WTC11 (cell line): ENCODE measurements around the gene TANGO2. TPM values are rescaled to one million over a fixed set of nuclear protein-coding genes. Genes with fewer than 3 reads are reported as not detected.

ENCODE experiments used
- ATAC-seq: fragments of 200-7000 bp; cut with Tn5 transposase; 2 replicates; pipeline ENCODE4 v1.10.0; 2021; ENCODE audit warnings: mild to moderate bottlenecking, moderate library complexity
- CTCF ChIA-PET: fragments of 300-600 bp; sonication (Branson Sonifier 250); formaldehyde crosslinking; loops from one replicate; lab custom pipeline; 2021; ENCODE audit warnings: antibody characterized with exemption; lab: Charles Lee
- POLR2A ChIA-PET: fragments of 350-600 bp; sonication (Branson Sonifier 250); formaldehyde crosslinking; loops from one replicate; lab custom pipeline; 2021; ENCODE audit warnings: antibody characterized with exemption; lab: Charles Lee
- DNase-seq: peaks from one replicate; pipeline ENCODE4 v3.0.0; 2021; ENCODE audit warnings: low spot score
- H3K27ac Mint-ChIP-seq: 2 replicates; pipeline ENCODE4 v1.8.0; 2021; ENCODE audit warnings: mixed read lengths
- H3K27me3 Mint-ChIP-seq: 2 replicates; pipeline ENCODE4 v1.8.0; 2021; ENCODE audit warnings: low read depth, mild to moderate bottlenecking, moderate library complexity, mixed read lengths
- H3K36me3 Mint-ChIP-seq: 2 replicates; pipeline ENCODE4 v1.8.0; 2021; ENCODE audit warnings: mixed read lengths
- H3K4me1 Mint-ChIP-seq: 2 replicates; pipeline ENCODE4 v1.8.0; 2022; ENCODE audit warnings: mixed read lengths
- H3K4me3 Mint-ChIP-seq: 2 replicates; pipeline ENCODE4 v1.8.0; 2021; ENCODE audit warnings: mild to moderate bottlenecking, moderate library complexity, mixed read lengths
- H3K9me3 Mint-ChIP-seq: 2 replicates; pipeline ENCODE4 v1.8.0; 2021; ENCODE audit warnings: mixed read lengths
- GABPB1 ChIP-seq: sonication (generic); formaldehyde crosslinking; IDR thresholded peaks from 2 replicates; pipeline ENCODE4 v1.8.1; 2023; ENCODE audit warnings: mild to moderate bottlenecking, missing genetic modification reagents
- MYBL2 ChIP-seq: sonication (generic); formaldehyde crosslinking; IDR thresholded peaks from 2 replicates; pipeline ENCODE4 v1.8.1; 2023; ENCODE audit warnings: mild to moderate bottlenecking, moderate library complexity, missing genetic modification reagents
- NFATC4 ChIP-seq: fragments of 250-450 bp; sonication (Bioruptor Pico); IDR thresholded peaks from 2 replicates; pipeline ENCODE4 v1.9.0; 2021; ENCODE audit warnings: mild to moderate bottlenecking
- OVOL2 ChIP-seq: fragments of 250-450 bp; sonication (Bioruptor Pico); IDR thresholded peaks from 2 replicates; pipeline ENCODE4 v1.9.0; 2021; ENCODE audit warnings: mild to moderate bottlenecking, borderline replicate concordance
- SMAD3 ChIP-seq: sonication (generic); formaldehyde crosslinking; IDR thresholded peaks from 2 replicates; pipeline ENCODE4 v1.8.0; 2022; ENCODE audit warnings: missing genetic modification reagents, mild to moderate bottlenecking, borderline replicate concordance
- total RNA-seq: library from RNA; stranded (reverse); gene quantifications from 3 replicates; pipeline ENCODE4 v1.2.3, GENCODE V29; 2021
- TF ChIP-seq, protein P1 (sequence below): sonication (generic); formaldehyde crosslinking; IDR thresholded peaks from 2 replicates; pipeline ENCODE4 v1.8.1; 2023; ENCODE audit warnings: mild to moderate bottlenecking, missing genetic modification reagents, borderline replicate concordance
- TF ChIP-seq, protein P2 (sequence below): sonication (generic); formaldehyde crosslinking; IDR thresholded peaks from 2 replicates; pipeline ENCODE4 v1.8.1; 2022; ENCODE audit warnings: missing genetic modification reagents, borderline replicate concordance
- TF ChIP-seq, protein P3 (sequence below): fragments of 250-450 bp; sonication (Bioruptor Pico); conservative IDR thresholded peaks from 2 replicates; pipeline ENCODE4 v1.9.0; 2021; ENCODE audit warnings: mild to moderate bottlenecking
- TF ChIP-seq, protein P4 (sequence below): sonication (generic); formaldehyde crosslinking; IDR thresholded peaks from 2 replicates; pipeline ENCODE4 v1.8.0; 2022; ENCODE audit warnings: mild to moderate bottlenecking, missing genetic modification reagents
- TF ChIP-seq, protein P5 (sequence below): sonication (generic); formaldehyde crosslinking; IDR thresholded peaks from 2 replicates; pipeline ENCODE4 v1.8.1; 2022; ENCODE audit warnings: low read depth, mild to moderate bottlenecking, moderate library complexity, missing genetic modification reagents, borderline replicate concordance
- TF ChIP-seq, protein P6 (sequence below): sonication (generic); formaldehyde crosslinking; IDR thresholded peaks from 2 replicates; pipeline ENCODE4 v1.8.1; 2023; ENCODE audit warnings: mild to moderate bottlenecking, missing genetic modification reagents

TANGO2 gene
- total RNA-seq, 1 experiment from 2014 or later = 14.8 TPM

DNA sequence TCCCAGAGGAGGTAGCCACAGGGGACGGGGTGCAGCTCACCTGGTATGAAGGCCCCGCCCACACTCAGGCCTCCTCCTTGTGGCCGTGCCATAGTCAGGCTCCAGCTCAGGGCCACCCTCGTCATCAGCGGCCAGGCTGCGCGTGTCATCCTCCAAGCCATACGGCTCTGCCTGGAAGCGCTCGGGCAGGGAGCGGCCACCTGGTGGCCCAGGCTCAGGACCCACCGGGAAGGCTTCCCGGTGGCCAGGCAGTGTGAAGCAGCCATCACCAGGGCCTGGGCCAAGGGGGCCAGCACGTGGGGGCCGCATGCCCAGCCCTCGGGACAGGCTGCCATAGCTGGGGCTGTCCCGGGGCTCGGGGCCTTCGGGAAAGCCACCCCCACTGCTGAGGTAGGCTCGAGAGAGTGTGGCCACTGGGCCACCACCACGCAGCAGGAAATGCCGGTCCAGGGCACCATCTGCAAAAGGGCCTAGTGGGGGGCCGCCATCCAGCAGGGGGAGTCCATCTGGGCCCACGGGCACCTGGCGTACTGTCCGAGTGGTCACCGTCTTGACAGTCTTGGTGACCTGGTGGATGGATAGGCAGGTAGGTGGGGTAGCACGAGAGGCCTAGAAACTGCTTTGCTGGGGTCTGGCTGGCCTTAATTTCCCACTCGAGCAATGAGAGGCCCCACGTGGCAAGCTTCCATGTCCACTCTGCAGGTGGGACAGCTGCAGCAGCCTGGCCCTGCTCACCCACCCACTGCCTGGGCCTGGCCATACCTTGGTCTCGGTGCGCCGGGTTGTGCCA is 39.5 kb upstream of the TANGO2 start (continued):
- TF ChIP-seq, protein P1, sequence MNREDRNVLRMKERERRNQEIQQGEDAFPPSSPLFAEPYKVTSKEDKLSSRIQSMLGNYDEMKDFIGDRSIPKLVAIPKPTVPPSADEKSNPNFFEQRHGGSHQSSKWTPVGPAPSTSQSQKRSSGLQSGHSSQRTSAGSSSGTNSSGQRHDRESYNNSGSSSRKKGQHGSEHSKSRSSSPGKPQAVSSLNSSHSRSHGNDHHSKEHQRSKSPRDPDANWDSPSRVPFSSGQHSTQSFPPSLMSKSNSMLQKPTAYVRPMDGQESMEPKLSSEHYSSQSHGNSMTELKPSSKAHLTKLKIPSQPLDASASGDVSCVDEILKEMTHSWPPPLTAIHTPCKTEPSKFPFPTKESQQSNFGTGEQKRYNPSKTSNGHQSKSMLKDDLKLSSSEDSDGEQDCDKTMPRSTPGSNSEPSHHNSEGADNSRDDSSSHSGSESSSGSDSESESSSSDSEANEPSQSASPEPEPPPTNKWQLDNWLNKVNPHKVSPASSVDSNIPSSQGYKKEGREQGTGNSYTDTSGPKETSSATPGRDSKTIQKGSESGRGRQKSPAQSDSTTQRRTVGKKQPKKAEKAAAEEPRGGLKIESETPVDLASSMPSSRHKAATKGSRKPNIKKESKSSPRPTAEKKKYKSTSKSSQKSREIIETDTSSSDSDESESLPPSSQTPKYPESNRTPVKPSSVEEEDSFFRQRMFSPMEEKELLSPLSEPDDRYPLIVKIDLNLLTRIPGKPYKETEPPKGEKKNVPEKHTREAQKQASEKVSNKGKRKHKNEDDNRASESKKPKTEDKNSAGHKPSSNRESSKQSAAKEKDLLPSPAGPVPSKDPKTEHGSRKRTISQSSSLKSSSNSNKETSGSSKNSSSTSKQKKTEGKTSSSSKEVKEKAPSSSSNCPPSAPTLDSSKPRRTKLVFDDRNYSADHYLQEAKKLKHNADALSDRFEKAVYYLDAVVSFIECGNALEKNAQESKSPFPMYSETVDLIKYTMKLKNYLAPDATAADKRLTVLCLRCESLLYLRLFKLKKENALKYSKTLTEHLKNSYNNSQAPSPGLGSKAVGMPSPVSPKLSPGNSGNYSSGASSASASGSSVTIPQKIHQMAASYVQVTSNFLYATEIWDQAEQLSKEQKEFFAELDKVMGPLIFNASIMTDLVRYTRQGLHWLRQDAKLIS = no peak
- TF ChIP-seq, protein P2, sequence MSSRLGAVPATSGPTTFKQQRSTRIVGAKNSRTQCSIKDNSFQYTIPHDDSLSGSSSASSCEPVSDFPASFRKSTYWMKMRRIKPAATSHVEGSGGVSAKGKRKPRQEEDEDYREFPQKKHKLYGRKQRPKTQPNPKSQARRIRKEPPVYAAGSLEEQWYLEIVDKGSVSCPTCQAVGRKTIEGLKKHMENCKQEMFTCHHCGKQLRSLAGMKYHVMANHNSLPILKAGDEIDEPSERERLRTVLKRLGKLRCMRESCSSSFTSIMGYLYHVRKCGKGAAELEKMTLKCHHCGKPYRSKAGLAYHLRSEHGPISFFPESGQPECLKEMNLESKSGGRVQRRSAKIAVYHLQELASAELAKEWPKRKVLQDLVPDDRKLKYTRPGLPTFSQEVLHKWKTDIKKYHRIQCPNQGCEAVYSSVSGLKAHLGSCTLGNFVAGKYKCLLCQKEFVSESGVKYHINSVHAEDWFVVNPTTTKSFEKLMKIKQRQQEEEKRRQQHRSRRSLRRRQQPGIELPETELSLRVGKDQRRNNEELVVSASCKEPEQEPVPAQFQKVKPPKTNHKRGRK (CRISPR knock-in tag) = no peak
- TF ChIP-seq GABPB1 = no peak
- TF ChIP-seq, protein P3, sequence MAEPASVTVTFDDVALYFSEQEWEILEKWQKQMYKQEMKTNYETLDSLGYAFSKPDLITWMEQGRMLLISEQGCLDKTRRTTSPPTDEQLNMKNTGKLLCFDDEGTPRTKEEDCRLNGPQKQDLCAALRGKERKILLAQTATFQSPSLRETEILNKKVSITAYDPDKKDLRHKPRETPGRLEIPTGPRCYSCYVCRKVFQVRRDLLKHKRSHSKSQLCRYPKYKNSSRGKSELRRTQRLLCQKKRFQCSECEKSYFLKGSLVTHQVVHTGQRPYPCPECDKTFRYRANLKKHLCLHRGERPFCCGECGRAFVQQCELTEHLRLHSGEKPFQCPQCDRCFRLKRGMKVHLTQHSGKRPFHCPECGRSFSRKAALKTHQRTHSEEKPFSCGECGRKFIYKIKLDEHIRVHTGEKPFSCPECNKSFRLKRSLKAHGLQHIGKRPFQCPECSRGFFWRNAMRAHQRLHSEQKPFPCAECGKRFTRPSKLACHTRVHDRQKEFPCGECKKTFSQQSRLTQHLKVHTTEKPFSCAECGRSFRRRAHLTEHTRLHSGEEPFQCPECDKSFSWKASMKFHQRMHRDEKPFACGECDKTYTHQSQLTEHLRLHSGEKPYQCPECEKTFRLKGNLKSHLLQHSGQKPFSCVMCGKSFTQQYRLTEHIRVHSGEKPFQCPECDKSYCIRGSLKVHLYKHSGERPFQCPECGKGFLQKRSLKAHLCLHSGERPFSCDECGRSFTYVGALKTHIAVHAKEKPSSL (CRISPR knock-in tag) = no peak
- TF ChIP-seq NFATC4 (CRISPR knock-in tag) = no peak
- TF ChIP-seq, protein P4, sequence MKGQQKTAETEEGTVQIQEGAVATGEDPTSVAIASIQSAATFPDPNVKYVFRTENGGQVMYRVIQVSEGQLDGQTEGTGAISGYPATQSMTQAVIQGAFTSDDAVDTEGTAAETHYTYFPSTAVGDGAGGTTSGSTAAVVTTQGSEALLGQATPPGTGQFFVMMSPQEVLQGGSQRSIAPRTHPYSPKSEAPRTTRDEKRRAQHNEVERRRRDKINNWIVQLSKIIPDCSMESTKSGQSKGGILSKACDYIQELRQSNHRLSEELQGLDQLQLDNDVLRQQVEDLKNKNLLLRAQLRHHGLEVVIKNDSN = no peak
- no peak for TF ChIP-seq MYBL2 (CRISPR knock-in tag)
- TF ChIP-seq, all 79 proteins: peak for 0

DNA sequence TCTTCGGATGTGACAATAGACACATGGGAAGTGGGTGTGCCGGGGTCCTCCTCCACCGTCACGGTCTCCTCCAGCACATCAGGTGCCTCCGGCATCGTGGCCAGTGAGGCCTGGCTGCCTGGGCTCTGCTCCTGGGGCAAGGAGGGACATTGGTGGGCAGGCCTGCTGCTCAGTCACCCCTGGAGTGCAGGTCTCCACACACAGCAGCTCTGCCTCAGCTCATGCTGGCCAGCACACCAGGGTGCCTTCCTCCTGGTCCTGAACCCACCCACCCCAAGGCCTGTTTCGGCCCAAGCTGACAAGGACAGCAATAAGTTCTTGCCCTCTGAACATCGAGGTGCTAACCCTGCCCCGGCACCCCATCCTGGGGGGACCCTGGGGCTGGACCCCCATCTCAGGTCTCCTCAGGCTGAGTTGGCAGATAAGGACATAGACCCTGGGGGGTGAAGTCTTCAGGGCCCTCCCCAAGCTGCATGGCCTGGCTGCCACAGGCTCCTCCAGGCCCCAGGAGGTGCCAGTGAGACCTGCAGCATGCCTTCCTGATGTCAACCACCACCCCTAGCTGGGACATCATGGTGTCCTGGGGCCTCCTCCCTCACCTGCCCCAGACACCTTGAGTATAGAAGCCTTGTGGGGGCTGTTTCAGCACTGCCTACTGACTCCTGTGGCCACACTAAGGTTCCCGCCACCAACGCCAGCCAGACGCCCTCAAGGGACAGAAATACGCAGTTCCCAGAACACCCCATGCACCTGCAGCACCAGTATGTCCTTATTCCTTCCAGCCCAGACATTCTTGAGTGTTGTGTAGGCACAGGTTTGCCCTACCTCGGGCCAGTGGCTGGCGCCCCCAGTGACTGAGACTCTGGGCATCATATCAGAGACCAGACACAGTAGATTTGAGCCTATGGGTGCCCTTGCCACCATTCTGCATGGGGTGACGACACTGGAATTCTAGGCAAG is 38.7 kb upstream of the TANGO2 start:
- Mint-ChIP-seq H3K4me1 (peaks cover 5% of the 10 kb centered on the region; the same call in 1 of the 2 replicates), H3K36me3 (peaks cover 6% of the 10 kb centered on the region; the same call in 1 of the 2 replicates), H3K4me3 (no peak overlapping the region), H3K27me3 (no peaks in the 10 kb centered on the region), H3K27ac (no peak overlapping the region), H3K9me3 (no peaks in the 10 kb centered on the region)
- ATAC-seq (no peak), DNase-seq (no peak)
- CTCF ChIA-PET = interaction anchor here (0.7 kb wide), 1 partner anchor 12 kb away, joined by 3 read pairs; no protein-coding TSS in a partner anchor
- TF ChIP-seq, protein P5, sequence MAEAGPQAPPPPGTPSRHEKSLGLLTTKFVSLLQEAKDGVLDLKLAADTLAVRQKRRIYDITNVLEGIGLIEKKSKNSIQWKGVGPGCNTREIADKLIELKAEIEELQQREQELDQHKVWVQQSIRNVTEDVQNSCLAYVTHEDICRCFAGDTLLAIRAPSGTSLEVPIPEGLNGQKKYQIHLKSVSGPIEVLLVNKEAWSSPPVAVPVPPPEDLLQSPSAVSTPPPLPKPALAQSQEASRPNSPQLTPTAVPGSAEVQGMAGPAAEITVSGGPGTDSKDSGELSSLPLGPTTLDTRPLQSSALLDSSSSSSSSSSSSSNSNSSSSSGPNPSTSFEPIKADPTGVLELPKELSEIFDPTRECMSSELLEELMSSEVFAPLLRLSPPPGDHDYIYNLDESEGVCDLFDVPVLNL (CRISPR knock-in tag) = no peak
- TF ChIP-seq SMAD3 (no peak), OVOL2 (no peak)
- TF ChIP-seq, protein P6, sequence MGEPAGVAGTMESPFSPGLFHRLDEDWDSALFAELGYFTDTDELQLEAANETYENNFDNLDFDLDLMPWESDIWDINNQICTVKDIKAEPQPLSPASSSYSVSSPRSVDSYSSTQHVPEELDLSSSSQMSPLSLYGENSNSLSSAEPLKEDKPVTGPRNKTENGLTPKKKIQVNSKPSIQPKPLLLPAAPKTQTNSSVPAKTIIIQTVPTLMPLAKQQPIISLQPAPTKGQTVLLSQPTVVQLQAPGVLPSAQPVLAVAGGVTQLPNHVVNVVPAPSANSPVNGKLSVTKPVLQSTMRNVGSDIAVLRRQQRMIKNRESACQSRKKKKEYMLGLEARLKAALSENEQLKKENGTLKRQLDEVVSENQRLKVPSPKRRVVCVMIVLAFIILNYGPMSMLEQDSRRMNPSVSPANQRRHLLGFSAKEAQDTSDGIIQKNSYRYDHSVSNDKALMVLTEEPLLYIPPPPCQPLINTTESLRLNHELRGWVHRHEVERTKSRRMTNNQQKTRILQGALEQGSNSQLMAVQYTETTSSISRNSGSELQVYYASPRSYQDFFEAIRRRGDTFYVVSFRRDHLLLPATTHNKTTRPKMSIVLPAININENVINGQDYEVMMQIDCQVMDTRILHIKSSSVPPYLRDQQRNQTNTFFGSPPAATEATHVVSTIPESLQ (CRISPR knock-in tag) = no peak
- POLR2A ChIA-PET = no interaction called here
